HEK293 (cell line): Measurements from ENCODE around the gene NELFE.
"Not testable (repeated sequence)": the region's sequence is repeated elsewhere in the genome, so short reads cannot be mapped to it uniquely, and the experiment has no call there.

Experiments used
- CTCF ChIP-seq: fragments of 450-650 bp; formaldehyde crosslinking; IDR thresholded peaks from 2 replicates; pipeline ENCODE4 v1.5.1; 2016; ENCODE audit warnings: missing biosample characterization, missing genetic modification characterization
- SCRT1 ChIP-seq: fragments of 450-650 bp; formaldehyde crosslinking; IDR thresholded peaks from 2 replicates; pipeline ENCODE4 v1.5.1; 2016; ENCODE audit warnings: missing biosample characterization, missing genetic modification characterization, borderline replicate concordance
- TF ChIP-seq, protein P1 (sequence below): sonication (generic); formaldehyde crosslinking; IDR thresholded peaks from 2 replicates; pipeline ENCODE4 v1.8.1; 2022; ENCODE audit warnings: mild to moderate bottlenecking, moderate library complexity, missing genetic modification reagents

- not testable (repeated sequence) for TF ChIP-seq CTCF (tag by site-specific recombination); SCRT1
- TF ChIP-seq, protein P1, sequence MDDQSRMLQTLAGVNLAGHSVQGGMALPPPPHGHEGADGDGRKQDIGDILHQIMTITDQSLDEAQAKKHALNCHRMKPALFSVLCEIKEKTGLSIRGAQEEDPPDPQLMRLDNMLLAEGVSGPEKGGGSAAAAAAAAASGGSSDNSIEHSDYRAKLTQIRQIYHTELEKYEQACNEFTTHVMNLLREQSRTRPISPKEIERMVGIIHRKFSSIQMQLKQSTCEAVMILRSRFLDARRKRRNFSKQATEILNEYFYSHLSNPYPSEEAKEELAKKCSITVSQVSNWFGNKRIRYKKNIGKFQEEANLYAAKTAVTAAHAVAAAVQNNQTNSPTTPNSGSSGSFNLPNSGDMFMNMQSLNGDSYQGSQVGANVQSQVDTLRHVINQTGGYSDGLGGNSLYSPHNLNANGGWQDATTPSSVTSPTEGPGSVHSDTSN (CRISPR knock-in tag) = not testable (repeated sequence)
Measured at GRCh38 chr6:31989363-31989762, 30.6 kb upstream of the NELFE start.
